SK-N-SH treated with all-trans-retinoic acid at 6 μM for 48 hours (cell line): Measurements from ENCODE around the gene GRK1.

ENCODE experiments used
- ARNTL ChIP-seq: fragments of 450-650 bp; formaldehyde crosslinking; IDR thresholded peaks from 2 replicates; pipeline ENCODE4 v1.5.0; 2020; ENCODE audit warnings: low read depth, mild to moderate bottlenecking, moderate library complexity, borderline replicate concordance
- CSDC2 ChIP-seq: fragments of 250-450 bp; sonication (Bioruptor Pico); IDR thresholded peaks from 2 replicates; pipeline ENCODE4 v1.5.0; 2020; ENCODE audit warnings: mild to moderate bottlenecking, moderate library complexity
- GLIS3 ChIP-seq: fragments of 250-450 bp; sonication (Bioruptor Pico); IDR thresholded peaks from 2 replicates; pipeline ENCODE4 v1.5.0; 2020; ENCODE audit warnings: mild to moderate bottlenecking, moderate library complexity
- PATZ1 ChIP-seq: fragments of 250-450 bp; sonication (Bioruptor Pico); IDR thresholded peaks from 2 replicates; pipeline ENCODE4 v1.8.0; 2020; ENCODE audit warnings: mild to moderate bottlenecking, moderate library complexity, borderline replicate concordance
- PPARA ChIP-seq: fragments of 250-450 bp; sonication (Bioruptor Pico); IDR thresholded peaks from 2 replicates; pipeline ENCODE4 v1.5.0; 2020; ENCODE audit warnings: mild to moderate bottlenecking, borderline replicate concordance
- RARB ChIP-seq: fragments of 250-450 bp; sonication (Bioruptor Pico); IDR thresholded peaks from 2 replicates; pipeline ENCODE4 v1.8.0; 2021; ENCODE audit warnings: mild to moderate bottlenecking, moderate library complexity
- SNAI2 ChIP-seq: fragments of 250-450 bp; sonication (Bioruptor Pico); IDR thresholded peaks from 2 replicates; pipeline ENCODE4 v1.5.0; 2020; ENCODE audit warnings: mild to moderate bottlenecking, moderate library complexity
- TCF4 ChIP-seq: fragments of 250-450 bp; sonication (Bioruptor Pico); IDR thresholded peaks from 2 replicates; pipeline ENCODE4 v1.8.0; 2021; ENCODE audit warnings: mild to moderate bottlenecking, moderate library complexity, borderline replicate concordance
- TOX ChIP-seq: fragments of 250-450 bp; sonication (Bioruptor Pico); IDR thresholded peaks from 2 replicates; pipeline ENCODE4 v1.8.0; 2021; ENCODE audit warnings: mild to moderate bottlenecking, moderate library complexity, borderline replicate concordance
- ZFP3 ChIP-seq: fragments of 250-450 bp; sonication (Bioruptor Pico); IDR thresholded peaks from 2 replicates; pipeline ENCODE4 v1.5.0; 2020; ENCODE audit warnings: mild to moderate bottlenecking, moderate library complexity
- ZFP30 ChIP-seq: fragments of 450-650 bp; formaldehyde crosslinking; IDR thresholded peaks from 2 replicates; pipeline ENCODE4 v1.5.0; 2022; ENCODE audit warnings: mild to moderate bottlenecking, moderate library complexity
- ZNF70 ChIP-seq: fragments of 450-650 bp; formaldehyde crosslinking; IDR thresholded peaks from 2 replicates; pipeline ENCODE4 v1.5.0; 2020; ENCODE audit warnings: mild to moderate bottlenecking, moderate library complexity
- TF ChIP-seq, protein P1 (sequence below): fragments of 250-450 bp; sonication (Bioruptor Pico); IDR thresholded peaks from 2 replicates; pipeline ENCODE4 v1.5.1; 2021; ENCODE audit warnings: mild to moderate bottlenecking, moderate library complexity
- TF ChIP-seq, protein P2 (sequence below): fragments of 250-450 bp; sonication (Bioruptor Pico); IDR thresholded peaks from 2 replicates; pipeline ENCODE4 v1.8.0; 2021; ENCODE audit warnings: low read depth, mild to moderate bottlenecking, moderate library complexity, borderline replicate concordance

- TF ChIP-seq RARB (CRISPR knock-in tag) (no peak), CSDC2 (CRISPR knock-in tag) (no peak), ARNTL (CRISPR knock-in tag) (no peak), PPARA (no peak), ZFP3 (CRISPR knock-in tag) (no peak), ZNF70 (CRISPR knock-in tag) (no peak), GLIS3 (CRISPR knock-in tag) (no peak), TCF4 (CRISPR knock-in tag) (no peak), TOX (no peak), SNAI2 (CRISPR knock-in tag) (no peak), ZFP30 (CRISPR knock-in tag) (no peak), PATZ1 (CRISPR knock-in tag) (no peak)
- TF ChIP-seq, protein P1, sequence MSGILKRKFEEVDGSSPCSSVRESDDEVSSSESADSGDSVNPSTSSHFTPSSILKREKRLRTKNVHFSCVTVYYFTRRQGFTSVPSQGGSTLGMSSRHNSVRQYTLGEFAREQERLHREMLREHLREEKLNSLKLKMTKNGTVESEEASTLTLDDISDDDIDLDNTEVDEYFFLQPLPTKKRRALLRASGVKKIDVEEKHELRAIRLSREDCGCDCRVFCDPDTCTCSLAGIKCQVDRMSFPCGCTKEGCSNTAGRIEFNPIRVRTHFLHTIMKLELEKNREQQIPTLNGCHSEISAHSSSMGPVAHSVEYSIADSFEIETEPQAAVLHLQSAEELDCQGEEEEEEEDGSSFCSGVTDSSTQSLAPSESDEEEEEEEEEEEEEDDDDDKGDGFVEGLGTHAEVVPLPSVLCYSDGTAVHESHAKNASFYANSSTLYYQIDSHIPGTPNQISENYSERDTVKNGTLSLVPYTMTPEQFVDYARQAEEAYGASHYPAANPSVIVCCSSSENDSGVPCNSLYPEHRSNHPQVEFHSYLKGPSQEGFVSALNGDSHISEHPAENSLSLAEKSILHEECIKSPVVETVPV = no peak
- TF ChIP-seq, protein P2, sequence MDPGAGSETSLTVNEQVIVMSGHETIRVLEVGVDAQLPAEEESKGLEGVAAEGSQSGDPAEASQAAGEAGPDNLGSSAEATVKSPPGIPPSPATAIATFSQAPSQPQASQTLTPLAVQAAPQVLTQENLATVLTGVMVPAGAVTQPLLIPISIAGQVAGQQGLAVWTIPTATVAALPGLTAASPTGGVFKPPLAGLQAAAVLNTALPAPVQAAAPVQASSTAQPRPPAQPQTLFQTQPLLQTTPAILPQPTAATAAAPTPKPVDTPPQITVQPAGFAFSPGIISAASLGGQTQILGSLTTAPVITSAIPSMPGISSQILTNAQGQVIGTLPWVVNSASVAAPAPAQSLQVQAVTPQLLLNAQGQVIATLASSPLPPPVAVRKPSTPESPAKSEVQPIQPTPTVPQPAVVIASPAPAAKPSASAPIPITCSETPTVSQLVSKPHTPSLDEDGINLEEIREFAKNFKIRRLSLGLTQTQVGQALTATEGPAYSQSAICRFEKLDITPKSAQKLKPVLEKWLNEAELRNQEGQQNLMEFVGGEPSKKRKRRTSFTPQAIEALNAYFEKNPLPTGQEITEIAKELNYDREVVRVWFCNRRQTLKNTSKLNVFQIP (CRISPR knock-in tag) = no peak
Observed at GRCh38 chr13:113656831-113657671, 10.0 kb upstream of the GRK1 start.
